Natural killer cell (primary cell): ENCODE results near the gene RHOXF1. TPM values are rescaled to one million over a fixed set of nuclear protein-coding genes. Genes with fewer than 3 reads are reported as not detected.

ENCODE experiments used
- total RNA-seq, 4 donors: library from RNA; stranded (reverse); fragments of 120-200 nt in 1 of 4; gene quantifications; one replicate each; pipeline versions ENCODE4 v1.2.3 to v1.2.4, GENCODE V29; 2013 to 2022

Gene RHOXF1
- total RNA-seq, 3 donors from 2014 or later (not counting 1 experiment from before 2014, with no cell fraction given) = 1.4 to 2.6 TPM; not detected in 1

Other genes with a start within 250 kb of the RHOXF1 start
- 10 to 100 TPM; 29.6 to 45.9 (median 34.7) TPM for gene RNF113A, start 244.2 kb downstream of the RHOXF1 start, total RNA-seq
- 10 to 100 TPM; 43.6 to 56.8 (median 54.9) TPM for gene NDUFA1, start 244.1 kb downstream of the RHOXF1 start, total RNA-seq
- gene AKAP14, start 220.0 kb downstream of the RHOXF1 start, total RNA-seq = not detected
- gene NKAP, start 172.2 kb downstream of the RHOXF1 start, total RNA-seq = 10 to 100 TPM; 14.7 to 20.0 (median 15.4) TPM
- not detected for gene RHOXF2B, start 38.2 kb downstream of the RHOXF1 start, total RNA-seq
- gene RHOXF2, start 42.7 kb upstream of the RHOXF1 start, total RNA-seq = not detected
- gene ZBTB33, start 134.9 kb upstream of the RHOXF1 start, total RNA-seq = 10 to 100 TPM; 28.6 to 33.3 (median 29.2) TPM
- 1 to 10 TPM in 2 of 3 donors, under 1 TPM in 1; 0.66 to 1.5 (median 1.4) TPM for gene TMEM255A, start 195.5 kb upstream of the RHOXF1 start, total RNA-seq
- gene ATP1B4, start 246.2 kb upstream of the RHOXF1 start, total RNA-seq = not detected